Measurements from ENCODE around the gene CD300LB.
"Not testable (repeated sequence)": the region's sequence is repeated elsewhere in the genome, so short reads cannot be mapped to it uniquely, and the experiment has no call there.

The CD300LB gene

DNA sequence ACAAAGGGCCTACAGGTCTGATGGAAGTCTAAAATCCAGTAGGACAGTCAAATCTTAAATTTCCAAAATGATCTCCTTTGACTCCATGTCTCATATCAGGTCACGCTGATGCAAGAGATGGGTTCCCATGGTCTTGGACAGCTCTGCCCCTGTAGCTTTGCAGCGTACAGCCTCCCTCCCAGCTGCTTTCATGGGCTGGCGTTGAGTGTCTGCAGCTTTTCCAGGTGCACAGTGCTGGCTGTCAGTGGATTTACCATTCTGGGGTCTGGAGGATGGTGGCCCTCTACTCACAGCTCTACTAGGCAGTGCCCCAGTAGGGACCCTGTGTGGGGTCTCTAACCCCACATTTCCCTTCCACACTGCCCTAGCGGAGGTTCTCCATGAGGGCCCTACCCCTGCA, 43.0 kb downstream of the CD300LB start:
- not testable (repeated sequence) for DNase-seq

GRCh38 chr17:74485841-74486240, 45.4 kb downstream of the CD300LB start:
- no peak for DNase-seq

DNA sequence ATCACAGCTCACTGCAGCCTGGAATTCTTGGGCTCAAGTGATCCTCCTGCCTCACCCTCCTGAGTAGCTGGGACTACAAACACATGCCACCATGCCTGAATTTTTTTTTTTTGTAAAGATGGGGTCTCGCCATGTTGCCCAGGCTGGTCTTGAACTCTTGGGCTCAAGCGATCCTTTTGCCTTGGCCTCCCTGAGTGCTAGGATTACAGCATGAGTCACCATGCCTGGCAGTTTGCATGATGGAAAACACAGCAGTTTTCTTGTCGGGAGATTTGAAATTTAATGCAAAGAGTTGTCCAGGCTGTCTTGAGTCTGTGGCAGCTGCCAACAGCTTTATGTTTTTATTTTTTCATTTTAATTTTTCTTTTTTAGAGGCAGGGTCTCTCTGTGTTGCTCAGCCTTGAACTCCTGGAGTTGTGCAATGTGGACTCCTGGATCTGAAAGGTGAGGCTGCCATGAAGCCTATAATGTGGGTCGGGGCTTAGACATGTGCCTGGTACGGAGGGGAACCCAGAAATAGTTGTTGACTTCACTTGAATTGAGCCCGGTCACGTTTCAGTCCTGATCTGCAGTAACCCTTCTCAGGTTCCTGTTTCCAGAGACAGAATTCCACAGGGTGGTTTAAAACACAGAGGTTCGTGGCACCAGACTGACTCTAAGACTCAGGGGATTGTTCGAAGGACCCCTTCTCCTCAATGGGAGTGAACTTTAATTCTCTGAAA, 46.1 kb downstream of the CD300LB start:
- DNase-seq: no peak

GRCh38 chr17:74484066-74484465, 47.2 kb downstream of the CD300LB start:
- no peak for DNase-seq

DNA sequence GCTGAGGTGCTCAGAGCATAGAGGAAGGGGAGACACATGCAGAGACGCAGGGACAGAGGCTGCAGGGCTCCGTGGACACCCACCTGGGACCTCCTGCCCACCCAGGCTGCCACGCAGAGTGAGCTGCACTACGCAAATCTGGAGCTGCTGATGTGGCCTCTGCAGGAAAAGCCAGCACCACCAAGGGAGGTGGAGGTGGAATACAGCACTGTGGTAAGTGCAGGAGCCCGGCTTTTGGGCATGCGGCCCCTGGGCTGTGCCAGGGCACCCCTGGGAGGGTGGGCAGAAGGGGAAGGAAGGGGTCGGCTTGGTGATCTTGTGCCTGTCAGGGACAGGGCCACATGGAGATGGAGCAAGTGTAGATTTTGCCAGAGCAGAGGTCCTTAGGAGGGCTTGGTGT, 49.7 kb downstream of the CD300LB start:
- DNase-seq: no peak

DNA sequence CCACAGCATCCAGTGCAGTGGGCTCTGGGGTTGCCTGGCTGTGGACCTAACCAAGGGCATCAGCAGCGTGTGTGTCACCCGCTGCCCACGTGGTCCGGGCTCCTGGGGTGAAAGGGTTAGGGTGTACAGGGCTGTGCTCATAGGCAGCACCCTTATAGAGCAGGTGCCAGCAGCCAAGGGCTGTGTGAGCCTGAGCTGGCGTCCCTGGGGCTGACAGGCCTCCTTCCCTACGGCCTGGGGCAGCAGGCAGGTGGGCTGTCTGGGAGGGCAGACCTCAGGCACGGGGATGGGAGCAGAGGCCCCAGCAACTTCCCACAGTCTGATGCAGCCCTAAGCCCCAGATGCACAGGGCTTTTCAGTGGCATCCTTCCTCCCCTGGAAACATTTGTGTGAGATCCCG, 51.0 kb downstream of the CD300LB start:
- no peak for DNase-seq

GRCh38 chr17:74478420-74479100, 52.7 kb downstream of the CD300LB start:
- no peak for DNase-seq

DNA sequence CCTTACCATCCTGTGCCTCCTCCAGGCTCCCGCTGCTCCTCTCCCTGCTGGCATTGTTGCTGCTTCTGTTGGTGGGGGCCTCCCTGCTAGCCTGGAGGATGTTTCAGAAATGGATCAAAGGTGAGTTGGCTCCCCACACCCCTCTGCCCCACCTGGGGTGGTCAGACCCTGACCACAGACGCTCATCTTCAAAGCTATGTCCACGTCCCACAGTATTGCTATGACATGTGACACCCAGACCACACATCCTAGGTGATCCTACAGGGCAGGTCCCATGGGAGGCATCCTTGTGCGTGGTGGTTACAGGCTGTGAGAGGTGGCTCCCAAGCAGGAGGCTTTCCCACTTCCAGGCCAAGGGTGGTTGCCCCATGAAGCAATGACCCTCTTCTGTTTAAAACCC, 53.9 kb downstream of the CD300LB start:
- DNase-seq: no peak

DNA sequence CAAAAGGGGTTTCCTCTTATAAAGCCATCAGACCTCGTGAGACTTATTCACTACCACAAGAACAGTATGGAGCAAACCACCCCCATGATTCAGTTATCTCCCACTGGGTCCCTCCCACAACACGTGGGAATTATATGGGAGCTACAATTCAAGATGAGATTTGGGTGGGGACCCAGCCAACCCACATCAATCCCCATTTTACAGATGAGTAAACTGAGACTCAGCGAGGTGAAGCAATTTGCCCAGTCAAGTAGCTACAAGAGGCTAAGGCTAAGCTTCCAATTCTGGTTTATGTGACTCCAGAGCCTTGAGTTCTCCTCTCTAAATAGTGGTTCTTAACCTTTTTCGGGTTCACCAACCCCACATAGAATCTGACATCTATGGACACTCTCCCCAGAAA, 56.1 kb downstream of the CD300LB start:
- no peak for DNase-seq

GRCh38 chr17:74474043-74474792, 57.1 kb downstream of the CD300LB start:
- no peak for DNase-seq

DNA sequence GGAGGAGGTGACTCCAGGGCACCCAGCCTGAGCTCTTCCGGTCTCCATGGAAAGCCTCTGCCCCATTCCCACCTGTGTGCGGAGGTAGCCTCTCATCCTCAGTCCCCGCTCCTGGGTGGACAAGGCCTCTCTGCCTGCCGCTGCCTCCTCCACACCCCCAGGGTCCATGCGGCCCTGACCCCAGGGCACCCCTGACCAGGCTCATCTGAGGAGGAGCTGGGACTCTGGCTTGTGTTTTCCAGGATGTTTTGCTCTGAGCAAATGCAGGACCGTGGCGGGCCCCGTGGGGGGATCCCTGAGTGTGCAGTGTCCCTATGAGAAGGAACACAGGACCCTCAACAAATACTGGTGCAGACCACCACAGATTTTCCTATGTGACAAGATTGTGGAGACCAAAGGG, 58.0 kb downstream of the CD300LB start:
- no peak for DNase-seq

- DNase-seq: no peak
Measured at GRCh38 chr17:74472890-74473289, 58.4 kb downstream of the CD300LB start.

DNA sequence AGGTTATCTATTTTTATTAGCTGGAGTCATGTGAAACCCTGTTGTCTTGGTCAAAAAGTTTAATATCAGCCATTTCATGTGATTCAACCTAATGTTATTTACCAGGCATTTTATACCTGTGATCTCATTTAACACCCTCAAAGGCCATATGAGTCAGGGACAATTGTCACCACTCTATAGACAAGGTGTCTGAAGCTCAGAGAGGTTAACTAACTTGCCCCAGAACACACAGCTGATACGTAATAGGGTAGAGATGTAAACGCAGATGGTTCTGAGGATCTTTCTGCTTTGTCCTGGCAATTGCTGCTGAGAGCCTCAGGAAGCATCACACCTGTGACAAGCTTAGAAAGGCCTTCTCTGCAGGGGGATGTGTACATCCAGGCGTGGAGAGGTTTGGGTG, 59.9 kb downstream of the CD300LB start:
- DNase-seq: no peak
